SK-N-SH (cell line): ENCODE measurements around the gene FKBP2. TPM values are rescaled to one million over a fixed set of nuclear protein-coding genes. Genes with fewer than 3 reads are reported as not detected.

Experiments
- CTCF ChIA-PET: fragments of 300-600, 350-600 bp; formaldehyde crosslinking; extraction: SDS; loops from one replicate; lab custom pipeline; 2021; lab: Yijun Ruan, JAX
- POLR2A ChIA-PET: fragments of 350-600 bp; sonication (Branson Sonifier 250); formaldehyde crosslinking; extraction: SDS; loops from one replicate; lab custom pipeline; 2020; ENCODE audit warnings: antibody characterized with exemption, inconsistent platforms; lab: Yijun Ruan, JAX
- DNase-seq: peaks from one replicate; pipeline ENCODE4 v3.0.0; 2012
- H2AFZ ChIP-seq: fragments of 200-600 bp; sonication (generic); 2 replicates; pipeline ENCODE4 v1.8.1; 2016; ENCODE audit warnings: antibody characterized with exemption, mild to moderate bottlenecking, low read depth
- H3F3A ChIP-seq: fragments of 200-600 bp; sonication (generic); replicated peaks from 2 replicates; pipeline ENCODE3; 2016; ENCODE audit warnings: antibody characterized with exemption, mild to moderate bottlenecking; ENCODE audit not compliant: insufficient read depth
- H3K27ac ChIP-seq, 2 experiments: fragments of 200-500 bp in 1 of 2; fragments of 200-600 bp in 1 of 2; sonication (Bioruptor generic) in 1 of 2; sonication (generic), shearing (Covaris generic) in 1 of 2; 2 replicates each; pipeline versions ENCODE4 v1.5.1 to v1.6.1; 2014 to 2016; ENCODE audit warnings: low read depth in 2 of 2, inconsistent platforms in 1 of 2, low read length in 1 of 2, mild to moderate bottlenecking in 1 of 2, mixed read lengths in 1 of 2
- H3K27me3 ChIP-seq: fragments of 200-600 bp; sonication (generic), shearing (Covaris generic); 2 replicates; pipeline ENCODE4 v1.6.1; 2016; ENCODE audit warnings: mixed run types; ENCODE audit not compliant: insufficient read depth
- H3K36me3 ChIP-seq, 2 experiments: fragments of 200-500 bp in 1 of 2; fragments of 200-600 bp in 1 of 2; sonication (Bioruptor generic) in 1 of 2; sonication (generic) in 1 of 2; replicated peaks in 1 of 2; 2 replicates each; pipeline versions ENCODE3 to v1.5.1; 2014 to 2016; ENCODE audit warnings: low read length in 1 of 2, mild to moderate bottlenecking in 1 of 2; ENCODE audit not compliant: insufficient read depth in 2 of 2, control insufficient read depth in 1 of 2
- H3K4me1 ChIP-seq, 2 experiments: fragments of 200-500 bp in 1 of 2; fragments of 200-600 bp in 1 of 2; sonication (Bioruptor generic) in 1 of 2; sonication (generic), shearing (Covaris generic) in 1 of 2; 2 replicates each; pipeline versions ENCODE4 v1.5.1 to v1.6.1; 2014 to 2016; ENCODE audit warnings: low read depth in 1 of 2, low read length in 1 of 2, mixed run types in 1 of 2; ENCODE audit not compliant: insufficient read depth in 2 of 2, control insufficient read depth in 1 of 2
- H3K4me2 ChIP-seq: fragments of 200-600 bp; sonication (generic), shearing (Covaris generic); 2 replicates; pipeline ENCODE4 v1.6.1; 2017; ENCODE audit warnings: mixed run types
- H3K4me3 ChIP-seq, 2 experiments: fragments of 200-500 bp in 1 of 2; fragments of 200-600 bp in 1 of 2; sonication (Bioruptor generic) in 1 of 2; sonication (generic), shearing (Covaris generic) in 1 of 2; 2 replicates each; pipeline versions ENCODE4 v1.5.1 to v1.8.1; 2014 to 2016; ENCODE audit warnings: low read depth in 2 of 2, inconsistent platforms in 1 of 2, low read length in 1 of 2, mild to moderate bottlenecking in 1 of 2, mixed read lengths in 1 of 2, moderate library complexity in 1 of 2
- H3K79me2 ChIP-seq: fragments of 200-600 bp; sonication (generic); 2 replicates; pipeline ENCODE4 v1.8.1; 2017; ENCODE audit warnings: mild to moderate bottlenecking; ENCODE audit not compliant: insufficient read depth
- H3K9ac ChIP-seq: fragments of 200-600 bp; sonication (generic); 2 replicates; pipeline ENCODE4 v1.6.1; 2017; ENCODE audit warnings: mixed run types
- H3K9me2 ChIP-seq: fragments of 200-600 bp; sonication (generic); 2 replicates; pipeline ENCODE4 v1.6.1; 2017; ENCODE audit warnings: mixed run types
- H3K9me3 ChIP-seq: fragments of 200-600 bp; sonication (generic); 2 replicates; pipeline ENCODE4 v1.6.1; 2017; ENCODE audit warnings: mixed run types, mild to moderate bottlenecking, moderate library complexity
- H4K20me1 ChIP-seq: fragments of 200-600 bp; sonication (generic); 2 replicates; pipeline ENCODE4 v1.6.1; 2017; ENCODE audit warnings: mild to moderate bottlenecking, mixed run types; ENCODE audit not compliant: insufficient read depth
- CHD2 ChIP-seq: fragments of 150-350 bp; IDR thresholded peaks from 2 replicates; pipeline ENCODE4 v1.6.1; 2018; ENCODE audit warnings: low read length; ENCODE audit not compliant: partially characterized antibody
- EP300 ChIP-seq, 2 experiments: IDR thresholded peaks; 2 replicates each; pipeline versions ENCODE4 v1.4.0 to v1.6.1; 2012; ENCODE audit warnings: borderline replicate concordance in 1 of 2, low read depth in 1 of 2, low read length in 1 of 2
- EZH2phosphoT487 ChIP-seq: fragments of 200-600 bp; sonication (generic); IDR thresholded peaks from 2 replicates; pipeline ENCODE4 v1.6.1; 2017; ENCODE audit warnings: low read depth, mixed run types, mild to moderate bottlenecking, antibody characterized with exemption, moderate library complexity, borderline replicate concordance
- GABPA ChIP-seq: IDR thresholded peaks from 2 replicates; pipeline ENCODE4 v1.4.0; 2012; ENCODE audit warnings: low read depth, mild to moderate bottlenecking
- GATA2 ChIP-seq: sonication (generic); formaldehyde crosslinking; IDR thresholded peaks from 2 replicates; pipeline ENCODE4 v1.5.0; 2020; ENCODE audit warnings: mild to moderate bottlenecking, missing genetic modification reagents
- IRF3 ChIP-seq: fragments of 150-350 bp; IDR thresholded peaks from 2 replicates; pipeline ENCODE4 v1.6.1; 2016; ENCODE audit warnings: mild to moderate bottlenecking, low read depth, low read length
- PBX3 ChIP-seq: IDR thresholded peaks from 2 replicates; pipeline ENCODE4; 2012
- POLR2AphosphoS5 ChIP-seq: IDR thresholded peaks from 2 replicates; pipeline ENCODE4 v1.6.1; 2012; ENCODE audit warnings: low read depth, low read length
- RAD21 ChIP-seq: IDR thresholded peaks from 2 replicates; pipeline ENCODE4 v1.6.1; 2012; ENCODE audit warnings: mild to moderate bottlenecking, low read length
- RCOR1 ChIP-seq: fragments of 150-350 bp; IDR thresholded peaks from 2 replicates; pipeline ENCODE4 v1.6.1; 2017; ENCODE audit warnings: antibody characterized with exemption, low read length
- REST ChIP-seq: IDR thresholded peaks from 2 replicates; pipeline ENCODE4 v1.6.1; 2012; ENCODE audit warnings: mild to moderate bottlenecking, low read depth, low read length, moderate library complexity
- TAF1 ChIP-seq: IDR thresholded peaks from 2 replicates; pipeline ENCODE4 v1.6.1; 2012; ENCODE audit warnings: low read depth, mild to moderate bottlenecking, low read length, moderate library complexity, borderline replicate concordance
- TCF12 ChIP-seq: IDR thresholded peaks from 2 replicates; pipeline ENCODE4 v1.4.0; 2012
- TEAD4 ChIP-seq: IDR thresholded peaks from 2 replicates; pipeline ENCODE4 v1.4.0; 2012; ENCODE audit warnings: mild to moderate bottlenecking, borderline replicate concordance; ENCODE audit not compliant: insufficient read depth
- USF1 ChIP-seq: IDR thresholded peaks from 2 replicates; pipeline ENCODE4 v1.4.0; 2012; ENCODE audit warnings: low read depth, borderline replicate concordance
- USF2 ChIP-seq: fragments of 150-350 bp; IDR thresholded peaks from 2 replicates; pipeline ENCODE4 v1.6.1; 2017; ENCODE audit warnings: antibody characterized with exemption, low read length, low read depth, borderline replicate concordance
- WGBS: methylation state at CpG from one replicate; pipeline ENCODE4 v1.1.6; 2017; ENCODE audit warnings: low lambda C conversion rate; 5-methylcytosine and 5-hydroxymethylcytosine counted together
- polyA plus RNA-seq, 3 experiments: library from polyadenylated mRNA; depleted of rRNA; stranded (reverse); fragments of >200 nt; gene quantifications; 2 replicates each; pipeline ENCODE4 v1.2.3, GENCODE V29; 2012
- TF ChIP-seq, protein P1 (sequence below): IDR thresholded peaks from 2 replicates; pipeline ENCODE4 v1.4.0; 2012; ENCODE audit warnings: low read depth

The FKBP2 gene
- polyA plus RNA-seq, 1 of the 3 experiments (the other 2 are of a cell fraction), result 127 TPM

DNA sequence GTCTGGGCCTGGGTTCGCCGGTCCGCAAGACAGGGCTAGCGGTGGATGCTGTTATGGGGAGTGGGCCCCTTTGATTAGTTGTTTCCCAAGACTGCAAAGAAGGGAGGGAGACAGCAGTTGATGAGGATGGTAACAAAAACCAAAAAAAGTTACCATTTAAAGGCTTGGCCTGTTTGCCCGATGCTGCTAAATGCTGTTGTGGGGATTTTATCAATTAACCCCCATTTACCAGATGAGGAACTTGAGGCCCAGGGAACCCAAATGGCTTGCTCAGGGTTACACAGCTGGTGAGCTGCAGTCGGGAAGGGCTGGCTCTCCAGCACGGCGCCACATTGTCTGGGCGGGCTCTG lies 18.3 kb upstream of the FKBP2 start:
- peaks cover 4 to 37% of the 10 kb centered on the region in 2 experiments; a peak in 2 of 4 replicates for H3K4me1 ChIP-seq
- H3K9ac ChIP-seq, result no peak overlapping the region
- H4K20me1 ChIP-seq, result no peaks in the 10 kb centered on the region
- no peak overlapping the region for H3K27ac ChIP-seq
- ChIA-PET CTCF (interaction anchor here (1.0 to 5.2 kb wide), 4 partner anchors 18 to 385 kb away, joined by 3 to 36 read pairs (median 14); partner anchors contain the start of gene PLCB3), POLR2A (interaction anchor here (1.0 kb wide), 1 partner anchor 37 kb away, joined by 3 read pairs; the partner anchor contains the start of gene STIP1)
- H3K36me3 ChIP-seq, result peaks cover 0 to 10% of the 10 kb centered on the region in 2 experiments
- 95% methylated on average over 9 of the region's 9 CpGs for WGBS
- peaks cover 2% of the 10 kb centered on the region for H3F3A ChIP-seq
- H3K9me3 ChIP-seq, result no peaks in the 10 kb centered on the region
- peaks cover 27% of the 10 kb centered on the region for H3K79me2 ChIP-seq
- TF ChIP-seq TAF1 (no peak), EP300 (IDR thresholded peaks at IDR 0.05; ENCODE audit: borderline replicate concordance in 1 of 2, low read depth in 1 of 2, low read length in 1 of 2) (no peak), IRF3 (no peak), GABPA (no peak), EZH2phosphoT487 (no peak), PBX3 (no peak), USF2 (no peak), GATA2 (CRISPR knock-in tag) (no peak), RAD21 (no peak), RCOR1 (no peak), POLR2AphosphoS5 (no peak), USF1 (no peak), CHD2 (no peak), REST (no peak), TEAD4 (no peak), TCF12 (no peak)
- TF ChIP-seq, protein P1, sequence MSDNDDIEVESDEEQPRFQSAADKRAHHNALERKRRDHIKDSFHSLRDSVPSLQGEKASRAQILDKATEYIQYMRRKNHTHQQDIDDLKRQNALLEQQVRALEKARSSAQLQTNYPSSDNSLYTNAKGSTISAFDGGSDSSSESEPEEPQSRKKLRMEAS, result no peak
- H2AFZ ChIP-seq, result no peak overlapping the region
- H3K4me3 ChIP-seq, result no peak overlapping the region
- no peaks in the 10 kb centered on the region for H3K9me2 ChIP-seq
- no peaks in the 10 kb centered on the region for H3K27me3 ChIP-seq
- H3K4me2 ChIP-seq, result no peak overlapping the region
- DNase-seq, result no peak
